Ishikawa (cell line): ENCODE data around the gene VPS33A.

ENCODE experiments used
- CEBPB ChIP-seq: IDR thresholded peaks from 2 replicates; pipeline ENCODE4 v1.6.1; 2012
- CREB1 ChIP-seq: IDR thresholded peaks from 2 replicates; pipeline ENCODE4 v1.6.1; 2012; ENCODE audit warnings: low read depth
- EGR1 ChIP-seq: IDR thresholded peaks from 2 replicates; pipeline ENCODE4 v1.6.1; 2012
- EP300 ChIP-seq: IDR thresholded peaks from 2 replicates; pipeline ENCODE4 v1.6.1; 2012; ENCODE audit warnings: borderline replicate concordance
- FOXM1 ChIP-seq: IDR thresholded peaks from 2 replicates; pipeline ENCODE4 v1.6.1; 2012; ENCODE audit warnings: low read depth, borderline replicate concordance
- NFIC ChIP-seq: IDR thresholded peaks from 2 replicates; pipeline ENCODE4 v1.6.1; 2012
- RAD21 ChIP-seq: IDR thresholded peaks from 2 replicates; pipeline ENCODE4 v1.6.1; 2012; ENCODE audit warnings: low read depth
- TAF1 ChIP-seq: IDR thresholded peaks from 2 replicates; pipeline ENCODE4 v1.6.1; 2012; ENCODE audit warnings: low read depth, mild to moderate bottlenecking
- TCF12 ChIP-seq: IDR thresholded peaks from 2 replicates; pipeline ENCODE4 v1.6.1; 2012; ENCODE audit warnings: low read depth
- TEAD4 ChIP-seq: IDR thresholded peaks from 2 replicates; pipeline ENCODE4 v1.6.1; 2012
- YY1 ChIP-seq: IDR thresholded peaks from 2 replicates; pipeline ENCODE4 v1.6.1; 2012; ENCODE audit warnings: low read depth
- ZBTB7A ChIP-seq: IDR thresholded peaks from 2 replicates; pipeline ENCODE4 v1.6.1; 2012; ENCODE audit warnings: low read depth
- TF ChIP-seq, protein P1 (sequence below): IDR thresholded peaks from 2 replicates; pipeline ENCODE4 v1.6.1; 2012
- TF ChIP-seq, protein P2 (sequence below): IDR thresholded peaks from 2 replicates; pipeline ENCODE4 v1.6.1; 2012
- TF ChIP-seq, protein P3 (sequence below): IDR thresholded peaks from 2 replicates; pipeline ENCODE4 v1.6.1; 2012; ENCODE audit warnings: low read depth, mild to moderate bottlenecking

VPS33A gene

GRCh38 chr12:122190842-122191668 is 75.2 kb downstream of the VPS33A start:
- peak; percentile 90 for TF ChIP-seq RAD21
- TF ChIP-seq YY1, result no peak

DNA sequence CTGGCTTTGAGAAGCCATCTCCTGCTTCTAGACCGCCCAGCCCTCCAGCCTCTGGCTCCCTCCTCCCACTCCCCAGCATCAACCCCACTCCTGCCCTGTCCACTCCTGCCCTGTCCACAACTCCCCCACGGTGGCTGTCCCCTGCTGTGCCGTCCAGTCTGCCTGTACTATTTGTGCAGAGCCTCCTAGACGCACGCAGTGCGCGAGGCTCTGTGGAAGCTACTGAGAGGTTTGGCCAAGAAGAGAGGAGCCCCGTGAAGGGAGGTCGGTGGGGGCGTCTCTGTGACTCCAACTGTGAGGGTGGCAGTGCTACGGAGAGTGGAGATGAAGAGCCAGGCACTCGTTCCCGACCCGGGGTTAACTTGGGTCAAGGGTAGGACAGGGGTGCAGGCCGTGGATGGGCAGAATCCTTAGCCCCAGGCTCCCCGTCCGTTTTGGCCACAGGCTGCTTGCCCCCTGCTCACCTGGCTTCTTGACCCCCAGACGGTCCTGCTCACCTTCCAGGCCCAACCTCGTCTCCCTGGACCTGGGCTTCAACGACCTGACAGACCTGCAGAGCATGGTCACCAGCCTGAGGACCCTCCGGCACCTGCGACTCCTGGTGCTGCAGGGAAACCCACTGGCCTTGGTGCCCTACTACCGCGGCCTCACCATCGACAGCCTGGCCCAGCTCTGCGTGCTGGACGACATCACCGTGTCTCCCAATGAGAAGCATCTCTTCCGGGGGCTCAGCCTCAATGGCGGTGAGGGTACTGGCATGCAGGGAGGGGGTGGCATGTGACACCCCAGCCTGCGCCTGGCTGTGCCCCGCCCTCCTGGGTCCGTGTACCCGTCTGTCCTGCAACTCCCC is 76.4 kb downstream of the VPS33A start:
- no peak for TF ChIP-seq ZBTB7A
- TF ChIP-seq, protein P1, sequence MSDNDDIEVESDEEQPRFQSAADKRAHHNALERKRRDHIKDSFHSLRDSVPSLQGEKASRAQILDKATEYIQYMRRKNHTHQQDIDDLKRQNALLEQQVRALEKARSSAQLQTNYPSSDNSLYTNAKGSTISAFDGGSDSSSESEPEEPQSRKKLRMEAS, result no peak
- TF ChIP-seq RAD21, result no peak
- no peak for TF ChIP-seq CEBPB
- TF ChIP-seq TCF12, result no peak
- no peak for TF ChIP-seq NFIC
- TF ChIP-seq TEAD4, result no peak

DNA sequence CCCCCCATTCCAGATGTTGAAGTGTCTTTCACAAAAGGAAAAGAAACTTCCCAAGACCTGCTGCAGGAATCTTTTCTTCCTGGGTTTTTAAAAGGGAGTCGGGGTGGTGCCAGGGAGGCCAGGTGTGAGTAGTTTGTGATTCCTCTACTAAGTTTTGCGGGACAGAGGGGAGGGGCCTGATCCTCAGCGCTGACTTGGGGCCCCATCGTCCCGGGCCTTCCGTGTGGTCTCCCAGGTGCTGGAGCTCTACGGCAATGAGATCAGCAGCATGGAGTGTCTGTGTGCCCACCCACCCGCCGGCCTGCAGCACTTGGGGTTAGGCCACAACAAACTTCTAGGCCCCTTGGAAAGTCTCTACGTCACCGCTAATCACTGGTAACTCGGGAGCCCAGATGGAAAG is 78.8 kb downstream of the VPS33A start:
- TF ChIP-seq TAF1, result no peak
- TF ChIP-seq YY1, result no peak
- TF ChIP-seq, protein P1, result no peak
- no peak for TF ChIP-seq FOXM1
- TF ChIP-seq, protein P2, sequence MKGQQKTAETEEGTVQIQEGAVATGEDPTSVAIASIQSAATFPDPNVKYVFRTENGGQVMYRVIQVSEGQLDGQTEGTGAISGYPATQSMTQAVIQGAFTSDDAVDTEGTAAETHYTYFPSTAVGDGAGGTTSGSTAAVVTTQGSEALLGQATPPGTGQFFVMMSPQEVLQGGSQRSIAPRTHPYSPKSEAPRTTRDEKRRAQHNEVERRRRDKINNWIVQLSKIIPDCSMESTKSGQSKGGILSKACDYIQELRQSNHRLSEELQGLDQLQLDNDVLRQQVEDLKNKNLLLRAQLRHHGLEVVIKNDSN, result no peak
- no peak for TF ChIP-seq TCF12
- TF ChIP-seq TEAD4, result no peak
- TF ChIP-seq CREB1, result no peak
- no peak for TF ChIP-seq ZBTB7A
- TF ChIP-seq, protein P3, sequence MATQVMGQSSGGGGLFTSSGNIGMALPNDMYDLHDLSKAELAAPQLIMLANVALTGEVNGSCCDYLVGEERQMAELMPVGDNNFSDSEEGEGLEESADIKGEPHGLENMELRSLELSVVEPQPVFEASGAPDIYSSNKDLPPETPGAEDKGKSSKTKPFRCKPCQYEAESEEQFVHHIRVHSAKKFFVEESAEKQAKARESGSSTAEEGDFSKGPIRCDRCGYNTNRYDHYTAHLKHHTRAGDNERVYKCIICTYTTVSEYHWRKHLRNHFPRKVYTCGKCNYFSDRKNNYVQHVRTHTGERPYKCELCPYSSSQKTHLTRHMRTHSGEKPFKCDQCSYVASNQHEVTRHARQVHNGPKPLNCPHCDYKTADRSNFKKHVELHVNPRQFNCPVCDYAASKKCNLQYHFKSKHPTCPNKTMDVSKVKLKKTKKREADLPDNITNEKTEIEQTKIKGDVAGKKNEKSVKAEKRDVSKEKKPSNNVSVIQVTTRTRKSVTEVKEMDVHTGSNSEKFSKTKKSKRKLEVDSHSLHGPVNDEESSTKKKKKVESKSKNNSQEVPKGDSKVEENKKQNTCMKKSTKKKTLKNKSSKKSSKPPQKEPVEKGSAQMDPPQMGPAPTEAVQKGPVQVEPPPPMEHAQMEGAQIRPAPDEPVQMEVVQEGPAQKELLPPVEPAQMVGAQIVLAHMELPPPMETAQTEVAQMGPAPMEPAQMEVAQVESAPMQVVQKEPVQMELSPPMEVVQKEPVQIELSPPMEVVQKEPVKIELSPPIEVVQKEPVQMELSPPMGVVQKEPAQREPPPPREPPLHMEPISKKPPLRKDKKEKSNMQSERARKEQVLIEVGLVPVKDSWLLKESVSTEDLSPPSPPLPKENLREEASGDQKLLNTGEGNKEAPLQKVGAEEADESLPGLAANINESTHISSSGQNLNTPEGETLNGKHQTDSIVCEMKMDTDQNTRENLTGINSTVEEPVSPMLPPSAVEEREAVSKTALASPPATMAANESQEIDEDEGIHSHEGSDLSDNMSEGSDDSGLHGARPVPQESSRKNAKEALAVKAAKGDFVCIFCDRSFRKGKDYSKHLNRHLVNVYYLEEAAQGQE, result no peak
- TF ChIP-seq RAD21, result no peak
- TF ChIP-seq EP300, result no peak
- TF ChIP-seq CEBPB, result no peak
- no peak for TF ChIP-seq NFIC
- no peak for TF ChIP-seq EGR1

DNA sequence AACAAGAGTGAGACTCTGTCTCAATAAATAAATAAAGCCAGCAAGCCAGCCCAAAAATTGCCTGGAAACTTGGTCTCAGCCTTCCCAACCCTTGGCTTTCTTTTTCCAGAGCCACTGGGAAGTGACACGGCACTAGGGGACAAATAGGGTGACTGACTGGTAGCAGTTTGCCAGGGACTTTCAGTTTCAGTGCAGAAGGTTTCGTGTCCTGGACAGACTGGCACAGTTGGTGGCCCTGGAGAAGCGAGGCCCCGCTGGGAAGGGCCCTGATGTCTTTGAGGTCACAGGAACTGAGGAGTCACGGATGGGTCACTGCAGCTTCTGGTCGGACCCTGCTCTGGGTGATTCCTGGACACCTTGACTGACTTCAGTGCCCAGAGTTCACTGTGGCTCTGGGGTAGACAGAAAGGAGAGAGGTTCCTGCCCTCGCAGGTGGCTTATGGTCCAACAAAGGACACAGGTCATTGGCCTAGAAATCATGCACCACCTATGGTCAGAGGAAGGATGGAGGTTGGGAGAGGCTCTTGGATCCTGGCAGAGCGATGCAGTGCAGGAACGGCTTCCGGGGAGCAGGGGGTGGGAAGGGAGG is 80.7 kb downstream of the VPS33A start:
- no peak for TF ChIP-seq RAD21
- TF ChIP-seq, protein P2, result no peak
- TF ChIP-seq EP300, result no peak
- TF ChIP-seq, protein P1, result no peak
- no peak for TF ChIP-seq TAF1
- TF ChIP-seq ZBTB7A, result no peak
- TF ChIP-seq YY1, result no peak
- TF ChIP-seq, protein P3, result no peak
- TF ChIP-seq CREB1, result no peak
- TF ChIP-seq CEBPB, result no peak
- TF ChIP-seq EGR1, result no peak
- no peak for TF ChIP-seq TEAD4
- no peak for TF ChIP-seq FOXM1
- TF ChIP-seq TCF12, result no peak
- no peak for TF ChIP-seq NFIC

DNA sequence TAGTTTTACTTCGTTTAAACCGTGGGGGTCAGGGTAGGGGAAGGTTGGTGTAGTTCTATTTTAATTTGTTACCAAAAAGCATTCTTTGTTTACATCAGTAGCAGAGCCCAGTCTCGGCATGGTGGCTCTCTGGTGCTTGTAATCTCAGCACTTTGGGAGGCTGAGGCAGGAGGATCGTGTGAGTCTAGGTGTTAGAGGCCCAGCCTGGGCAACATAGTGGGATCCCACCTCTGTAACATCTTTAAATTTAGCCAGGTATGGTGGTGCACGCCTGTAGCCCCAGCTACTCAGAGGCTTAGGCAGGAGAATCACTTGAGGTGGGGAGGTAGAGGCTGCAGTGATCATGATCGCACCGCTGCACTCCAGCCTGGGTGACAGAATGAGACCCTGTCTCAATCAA is 81.2 kb downstream of the VPS33A start:
- TF ChIP-seq EP300 (no peak), RAD21 (no peak), FOXM1 (no peak), YY1 (no peak), ZBTB7A (no peak)
- TF ChIP-seq, protein P1, result no peak
